ENCODE data around the gene UBAC2. TPM values are rescaled to one million over a fixed set of nuclear protein-coding genes. Genes with fewer than 3 reads are reported as not detected.

The UBAC2 gene
- total and polyA plus RNA-seq, 10 donors: 49.3 to 82.1 (median 66.2) TPM

- intact Hi-C loops (cut with DNase I; ENCODE audit: low total_unique reads): loop anchor here (2.0 to 5.0 kb wide), 2 partner anchors 91 to 260 kb away; no protein-coding TSS in a partner anchor
- peaks cover 0 to 38% (median 4%) of the 10 kb centered on the region in 7 donors for H3K27me3 ChIP-seq (replicated peaks in 1 of 7)
- peak overlapping the region in 1 of 8 donors; percentile 36 for H3K4me3 ChIP-seq
- H3K4me1 ChIP-seq: peaks cover 7 to 38% (median 26%) of the 10 kb centered on the region in 6 donors
- WGBS, 5 donors: 24 to 42% (median 26%) methylated on average over 16 to 24 of the region's 24 CpGs
- H3K9me3 ChIP-seq: peaks cover 0 to 4% (median under 1%) of the 10 kb centered on the region in 8 donors
- H3K36me3 ChIP-seq: no peaks in the 10 kb centered on the region
- H3K27ac ChIP-seq: no peak overlapping the region
- TF ChIP-seq, protein P1, sequence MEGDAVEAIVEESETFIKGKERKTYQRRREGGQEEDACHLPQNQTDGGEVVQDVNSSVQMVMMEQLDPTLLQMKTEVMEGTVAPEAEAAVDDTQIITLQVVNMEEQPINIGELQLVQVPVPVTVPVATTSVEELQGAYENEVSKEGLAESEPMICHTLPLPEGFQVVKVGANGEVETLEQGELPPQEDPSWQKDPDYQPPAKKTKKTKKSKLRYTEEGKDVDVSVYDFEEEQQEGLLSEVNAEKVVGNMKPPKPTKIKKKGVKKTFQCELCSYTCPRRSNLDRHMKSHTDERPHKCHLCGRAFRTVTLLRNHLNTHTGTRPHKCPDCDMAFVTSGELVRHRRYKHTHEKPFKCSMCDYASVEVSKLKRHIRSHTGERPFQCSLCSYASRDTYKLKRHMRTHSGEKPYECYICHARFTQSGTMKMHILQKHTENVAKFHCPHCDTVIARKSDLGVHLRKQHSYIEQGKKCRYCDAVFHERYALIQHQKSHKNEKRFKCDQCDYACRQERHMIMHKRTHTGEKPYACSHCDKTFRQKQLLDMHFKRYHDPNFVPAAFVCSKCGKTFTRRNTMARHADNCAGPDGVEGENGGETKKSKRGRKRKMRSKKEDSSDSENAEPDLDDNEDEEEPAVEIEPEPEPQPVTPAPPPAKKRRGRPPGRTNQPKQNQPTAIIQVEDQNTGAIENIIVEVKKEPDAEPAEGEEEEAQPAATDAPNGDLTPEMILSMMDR (IDR thresholded peaks at IDR 0.05 in 8 of 11, conservative IDR thresholded peaks at IDR 0.05 in 3 of 11): peak; percentile 67 to 93 (median 89)
- TF ChIP-seq POLR2A (IDR thresholded peaks at IDR 0.05) (no peak), POLR2AphosphoS5 (IDR thresholded peaks at IDR 0.05) (peak in 1 of 3 donors; percentile 48)
- peak; percentile 90 for DNase-seq
Observed at GRCh38 chr13:99176309-99177276, 24.1 kb upstream of the UBAC2 start.

DNA sequence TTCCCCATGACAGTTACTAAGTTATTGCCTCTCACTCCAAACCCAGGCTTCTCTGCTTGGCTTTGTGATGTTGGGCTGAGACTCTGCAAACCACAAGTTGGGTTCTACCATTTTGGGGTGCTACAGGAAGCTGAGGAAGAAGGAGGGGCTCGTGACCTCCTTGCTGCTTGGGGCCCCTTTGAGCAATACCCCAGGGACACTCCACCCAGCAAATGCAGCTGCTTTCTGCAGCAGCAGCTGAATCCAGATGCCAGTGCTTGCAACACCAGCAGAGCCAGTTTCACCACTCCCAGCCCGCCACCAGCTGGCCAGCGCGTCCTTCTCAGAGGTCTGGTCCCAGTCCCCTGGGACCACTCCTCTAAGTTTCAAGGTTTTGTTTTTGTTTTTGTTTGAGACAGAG is 22.0 kb upstream of the UBAC2 start:
- H3K27me3 ChIP-seq (replicated peaks in 1 of 7): peaks cover 0 to 26% (median 4%) of the 10 kb centered on the region in 7 donors
- intact Hi-C loops (cut with DNase I; ENCODE audit: low total_unique reads): loop anchor here (5.0 kb wide), 1 partner anchor 89 kb away; no protein-coding TSS in a partner anchor
- peaks cover 0 to 24% (median 21%) of the 10 kb centered on the region in 8 donors for H3K9me3 ChIP-seq
- 33 to 59% (median 37%) methylated on average over 3 to 4 of the region's 4 CpGs for WGBS, 5 donors
- no peak overlapping the region for H3K4me3 ChIP-seq
- peak overlapping the region in 2 of 8 donors; percentile 16 to 25 for H3K27ac ChIP-seq
- no peaks in the 10 kb centered on the region for H3K36me3 ChIP-seq
- peak; percentile 81 for DNase-seq
- H3K4me1 ChIP-seq: peaks cover 7 to 38% (median 26%) of the 10 kb centered on the region in 6 donors
- TF ChIP-seq POLR2AphosphoS5 (IDR thresholded peaks at IDR 0.05) (peak; percentile 11 to 58 (median 40)), POLR2A (IDR thresholded peaks at IDR 0.05) (no peak)

DNA sequence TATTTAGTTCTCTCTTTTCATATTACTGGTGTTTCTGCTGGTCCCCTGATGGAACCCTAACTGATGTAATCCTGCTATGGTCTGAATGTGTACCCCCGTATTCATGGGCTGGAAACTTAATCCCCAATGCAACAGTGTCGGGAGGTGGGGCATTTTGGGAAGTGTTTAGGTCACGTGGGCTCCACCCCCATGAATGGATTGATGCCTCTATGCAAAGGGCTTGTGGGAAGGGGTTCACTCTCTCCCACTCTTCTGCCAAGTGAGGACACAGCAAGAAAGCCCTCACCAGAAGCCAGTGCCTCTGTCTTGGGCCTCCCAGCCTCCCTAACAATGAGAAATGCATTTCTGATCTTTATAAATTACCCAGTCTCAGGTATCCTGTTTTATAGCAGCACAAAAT is 21.2 kb upstream of the UBAC2 start:
- Histone ChIP-seq H3K27me3 (replicated peaks in 1 of 7) (peaks cover 0 to 18% (median 4%) of the 10 kb centered on the region in 7 donors), H3K36me3 (no peaks in the 10 kb centered on the region), H3K4me3 (no peak overlapping the region), H3K9me3 (peaks cover 0 to 28% (median 22%) of the 10 kb centered on the region in 8 donors), H3K27ac (peak overlapping the region in 1 of 8 donors; percentile 25), H3K4me1 (peaks cover 7 to 38% (median 26%) of the 10 kb centered on the region in 6 donors)
- DNase-seq: no peak
- WGBS, 5 donors: 59 to 85% (median 79%) methylated on average over 3 of the region's 3 CpGs
- TF ChIP-seq, protein P1 (IDR thresholded peaks at IDR 0.05 in 8 of 11, conservative IDR thresholded peaks at IDR 0.05 in 3 of 11): no peak
- no peak for TF ChIP-seq POLR2A (IDR thresholded peaks at IDR 0.05)
- no peak for TF ChIP-seq POLR2AphosphoS5 (IDR thresholded peaks at IDR 0.05)
- intact Hi-C loops (cut with DNase I; ENCODE audit: low total_unique reads): loop anchor here (5.0 kb wide), 1 partner anchor 88 kb away; no protein-coding TSS in a partner anchor

DNA sequence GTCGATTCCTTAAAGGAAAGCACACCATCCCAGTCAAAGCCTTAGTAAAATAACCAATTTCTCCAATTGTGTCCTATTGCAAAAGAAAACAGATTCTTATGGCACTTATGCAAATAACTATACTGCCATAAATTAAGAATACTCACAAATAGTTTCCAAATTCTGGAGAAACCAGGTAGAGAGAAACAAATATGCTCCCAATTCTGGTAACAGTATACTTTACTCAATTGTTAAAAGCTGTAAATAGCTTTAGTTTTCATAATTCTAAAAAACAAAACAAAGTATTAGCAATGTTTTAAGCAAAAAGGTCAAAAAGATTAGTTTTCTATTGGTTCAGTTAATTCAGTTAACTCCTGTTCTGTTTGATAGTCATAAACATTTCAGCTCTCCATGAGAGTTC is 18.2 kb upstream of the UBAC2 start:
- Histone ChIP-seq H3K4me3 (no peak overlapping the region), H3K9me3 (peaks cover 0 to 28% (median 22%) of the 10 kb centered on the region in 8 donors), H3K4me1 (peaks cover 0 to 25% (median 17%) of the 10 kb centered on the region in 6 donors), H3K36me3 (no peaks in the 10 kb centered on the region), H3K27me3 (replicated peaks in 1 of 7) (no peaks in the 10 kb centered on the region), H3K27ac (no peak overlapping the region)
- intact Hi-C loops (cut with DNase I; ENCODE audit: low total_unique reads): no loop called here
- TF ChIP-seq POLR2A (IDR thresholded peaks at IDR 0.05) (no peak), POLR2AphosphoS5 (IDR thresholded peaks at IDR 0.05) (no peak)
- TF ChIP-seq, protein P1 (IDR thresholded peaks at IDR 0.05 in 8 of 11, conservative IDR thresholded peaks at IDR 0.05 in 3 of 11): no peak
- no peak for DNase-seq
- WGBS, 5 donors: 94 to 100% (median 97%) methylated on average over 1 of the region's 1 CpG

Data from spleen (tissue), 11 donors.